HG03159 (cell line): ENCODE results near the gene SCUBE1.

Source experiments
- ATAC-seq: cut with Tn5 transposase; IDR thresholded peaks from one replicate; pipeline ENCODE4 v1.9.1; 2021; ENCODE audit warnings: mild to moderate bottlenecking, moderate library complexity; ENCODE audit not compliant: unreplicated experiment

The SCUBE1 gene

GRCh38 chr22:43263645-43264514, 79.3 kb downstream of the SCUBE1 start:
- ATAC-seq = peak; percentile 73

- ATAC-seq = no peak
These were observed 80.1 kb downstream of the SCUBE1 start for GRCh38 chr22:43262990-43263644.

GRCh38 chr22:43260331-43261231, 82.6 kb downstream of the SCUBE1 start:
- no peak for ATAC-seq

- ATAC-seq = no peak
These were observed 85.2 kb downstream of the SCUBE1 start for GRCh38 chr22:43257961-43258360.

GRCh38 chr22:43257549-43257948, 85.6 kb downstream of the SCUBE1 start:
- no peak for ATAC-seq

GRCh38 chr22:43256976-43257545, 86.1 kb downstream of the SCUBE1 start:
- no peak for ATAC-seq

- ATAC-seq = no peak
These were observed 86.6 kb downstream of the SCUBE1 start for GRCh38 chr22:43256569-43256968.

GRCh38 chr22:43255299-43255698, 87.9 kb downstream of the SCUBE1 start:
- ATAC-seq = no peak

GRCh38 chr22:43253839-43254238, 89.3 kb downstream of the SCUBE1 start:
- no peak for ATAC-seq

GRCh38 chr22:43252319-43252718, 90.9 kb downstream of the SCUBE1 start:
- ATAC-seq = no peak

GRCh38 chr22:43249789-43250471, 93.2 kb downstream of the SCUBE1 start:
- no peak for ATAC-seq

GRCh38 chr22:43247546-43248260, 95.5 kb downstream of the SCUBE1 start:
- no peak for ATAC-seq

- ATAC-seq = no peak
These were observed 97.0 kb downstream of the SCUBE1 start for GRCh38 chr22:43246188-43246587.

- no peak for ATAC-seq
These were observed 97.5 kb downstream of the SCUBE1 start for GRCh38 chr22:43245717-43246116.

GRCh38 chr22:43244803-43245527, 98.2 kb downstream of the SCUBE1 start:
- no peak for ATAC-seq

GRCh38 chr22:43244402-43244801, 98.8 kb downstream of the SCUBE1 start:
- no peak for ATAC-seq

- no peak for ATAC-seq
These were observed 99.8 kb downstream of the SCUBE1 start for GRCh38 chr22:43243324-43243723.

- ATAC-seq = no peak
These were observed 100.5 kb downstream of the SCUBE1 start for GRCh38 chr22:43242627-43243026.
